Suppressor macrophage (primary cell): Measurements from ENCODE around the gene INPP4B.

Source experiments
- DNase-seq, 4 experiments: peaks; one replicate each; pipeline ENCODE4 v3.0.0-alpha.2; 2020 to 2022

INPP4B gene

GRCh38 chr4:142194905-142195304, 651.2 kb downstream of the INPP4B start:
- no peak for DNase-seq

- no peak for DNase-seq
Measured at GRCh38 chr4:142191901-142192300, 654.2 kb downstream of the INPP4B start.

GRCh38 chr4:142181021-142181420, 665.1 kb downstream of the INPP4B start:
- DNase-seq, result no peak

GRCh38 chr4:142169216-142169615, 676.9 kb downstream of the INPP4B start:
- no peak for DNase-seq

DNA sequence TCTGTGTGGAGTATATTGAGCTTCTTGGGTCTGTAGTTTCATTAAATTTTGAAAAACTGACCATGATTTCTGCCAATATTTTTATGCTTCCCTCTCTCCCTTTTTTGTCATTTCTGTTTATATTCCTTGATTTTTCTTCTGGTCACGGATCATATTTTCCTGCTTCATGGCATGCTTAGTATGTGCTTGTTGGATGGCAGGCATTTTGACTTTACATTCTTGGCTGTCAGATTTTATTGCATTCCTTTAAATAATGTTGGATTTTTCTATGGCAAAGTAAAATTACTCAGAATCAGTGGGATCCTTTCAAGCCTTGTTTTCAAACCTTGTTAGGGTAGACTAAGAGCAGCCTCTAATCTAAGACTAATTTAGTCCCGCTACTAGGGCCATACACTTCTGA, 677.9 kb downstream of the INPP4B start:
- DNase-seq, result no peak

GRCh38 chr4:142164767-142165500, 681.2 kb downstream of the INPP4B start:
- DNase-seq, result no peak

- DNase-seq, result no peak
Measured at GRCh38 chr4:142161086-142161485, 685.0 kb downstream of the INPP4B start.

GRCh38 chr4:142160509-142160908, 685.6 kb downstream of the INPP4B start:
- no peak for DNase-seq

GRCh38 chr4:142158980-142159379, 687.1 kb downstream of the INPP4B start:
- DNase-seq, result no peak

GRCh38 chr4:142156256-142156655, 689.8 kb downstream of the INPP4B start:
- no peak for DNase-seq

- DNase-seq, result no peak
Measured at GRCh38 chr4:142155347-142155746, 690.8 kb downstream of the INPP4B start.

- no peak for DNase-seq
Measured at GRCh38 chr4:142150483-142150882, 695.6 kb downstream of the INPP4B start.

DNA sequence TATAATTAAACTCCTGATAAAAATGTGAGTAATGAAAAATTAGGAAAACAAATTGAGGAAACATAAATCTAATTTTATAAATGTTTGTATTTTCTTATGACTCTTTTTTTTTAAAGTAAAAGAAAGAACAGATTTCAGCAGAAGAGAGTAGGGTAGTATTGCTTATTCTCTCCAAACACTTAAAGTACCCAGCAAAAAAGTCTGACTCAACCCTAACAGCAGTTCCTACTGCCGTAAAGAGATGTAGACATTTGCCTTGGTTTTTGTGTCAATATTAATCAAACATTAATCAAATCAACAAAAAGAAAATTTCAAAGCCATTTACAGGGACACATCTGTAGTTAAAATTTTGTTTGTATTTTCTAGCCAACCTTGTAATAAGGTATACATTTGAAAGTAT, 701.3 kb downstream of the INPP4B start:
- no peak for DNase-seq

GRCh38 chr4:142142366-142143054, 703.6 kb downstream of the INPP4B start:
- no peak for DNase-seq

GRCh38 chr4:142141224-142141623, 704.9 kb downstream of the INPP4B start:
- no peak for DNase-seq

GRCh38 chr4:142130666-142131065, 715.4 kb downstream of the INPP4B start:
- DNase-seq, result no peak

GRCh38 chr4:142129931-142130330, 716.2 kb downstream of the INPP4B start:
- DNase-seq, result no peak

DNA sequence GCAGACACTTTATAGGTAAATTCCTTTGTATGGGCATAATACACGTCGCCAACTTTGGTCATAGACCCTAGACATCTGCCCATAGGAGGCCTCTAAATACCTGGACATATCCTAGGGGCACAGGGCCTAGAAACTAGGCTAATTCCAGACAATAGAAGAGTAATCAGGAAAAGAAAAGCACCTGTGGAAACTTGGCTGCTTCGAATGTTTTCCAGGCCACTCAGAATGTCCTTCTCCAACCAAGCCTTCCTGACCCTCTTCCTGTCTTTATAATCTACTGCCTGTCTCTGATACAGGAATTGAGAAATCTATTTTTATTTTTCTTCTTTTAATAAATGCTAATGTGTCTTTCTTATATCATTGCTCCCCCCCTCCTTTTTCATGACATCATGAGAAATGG, 716.6 kb downstream of the INPP4B start:
- DNase-seq, result no peak

GRCh38 chr4:142128529-142128928, 717.6 kb downstream of the INPP4B start:
- no peak for DNase-seq

GRCh38 chr4:142126890-142127497, 719.1 kb downstream of the INPP4B start:
- peak; percentile 66 to 78 (median 68) for DNase-seq

DNA sequence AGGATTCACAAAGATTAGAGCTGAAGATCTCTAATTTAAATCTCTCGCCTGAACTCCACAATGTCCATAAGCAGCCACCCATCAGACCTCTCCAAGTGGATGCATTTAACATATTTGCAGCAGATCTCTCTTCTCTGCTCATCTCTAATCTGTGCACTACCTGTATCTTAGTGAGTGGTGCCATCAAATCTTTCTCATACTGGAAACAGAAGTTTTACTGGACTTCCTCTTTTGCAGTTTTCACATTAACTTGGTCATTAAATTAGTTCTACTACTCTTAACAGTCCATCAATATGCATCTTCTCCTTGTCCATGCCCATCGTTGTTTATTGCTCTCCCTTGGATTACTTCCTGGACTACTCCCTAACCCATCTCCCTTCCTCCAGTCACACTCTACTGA, 721.2 kb downstream of the INPP4B start:
- DNase-seq, result peak in 1 of 4 experiments; percentile 7

DNA sequence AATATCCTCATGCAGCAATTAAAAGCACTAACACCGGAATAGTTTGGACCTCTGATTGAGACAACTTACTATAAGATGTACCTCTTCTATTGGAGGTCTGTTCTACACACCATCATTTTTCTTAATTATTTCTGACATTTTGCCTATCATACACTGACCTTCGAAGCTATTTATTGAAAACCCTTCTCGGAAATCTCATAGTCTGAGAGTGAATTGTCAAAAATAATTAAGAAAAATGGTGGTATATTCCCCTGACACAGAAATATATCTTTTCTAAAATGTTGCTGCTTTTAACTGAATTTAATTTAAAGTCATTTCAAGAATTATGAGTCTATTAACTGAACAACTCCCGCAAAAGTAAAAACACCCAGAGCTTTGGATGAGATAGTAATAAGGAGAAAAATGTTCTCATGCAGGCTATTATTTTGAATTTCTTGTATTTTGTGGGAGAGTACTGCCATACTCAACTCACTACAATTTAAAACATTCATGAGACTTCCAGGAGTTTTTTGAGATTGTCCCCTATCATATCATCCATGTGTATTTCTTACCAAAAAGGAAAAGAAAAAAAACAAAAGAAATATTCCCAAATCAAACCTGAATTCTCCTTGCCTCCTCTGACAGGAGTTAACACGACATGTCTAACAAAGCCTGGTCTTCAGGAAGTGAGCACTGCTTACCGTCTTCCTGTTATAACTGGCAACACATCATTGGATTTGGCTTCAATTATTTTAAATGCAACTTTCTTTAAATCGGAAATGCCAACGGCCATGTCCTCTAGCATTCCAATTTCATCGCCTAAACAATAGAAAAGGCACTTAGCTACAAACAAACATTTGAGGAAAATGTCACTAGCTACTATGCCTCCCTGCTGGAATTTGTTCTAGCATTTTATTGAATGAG, 724.4 kb downstream of the INPP4B start:
- DNase-seq, result no peak

DNA sequence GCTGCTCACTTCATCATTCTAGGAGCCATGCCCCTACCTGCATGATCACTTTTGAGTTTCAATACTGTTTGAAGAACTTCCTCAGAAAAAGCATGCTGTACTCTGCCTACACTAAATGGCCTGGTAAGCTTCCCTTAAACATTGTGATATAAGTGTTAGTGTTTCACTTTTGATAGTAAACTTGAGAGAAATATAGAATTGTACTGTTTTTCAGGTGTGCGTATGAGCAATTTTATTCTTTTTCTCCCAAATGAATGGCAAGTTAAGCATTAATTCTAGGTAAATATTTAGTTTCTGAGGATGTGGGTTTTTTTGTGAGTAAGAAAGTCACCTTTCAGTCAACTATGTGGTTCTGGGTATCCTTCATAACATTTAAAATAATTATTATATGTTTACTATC, 725.2 kb downstream of the INPP4B start:
- no peak for DNase-seq
